Measurements from ENCODE around the gene CDCA7. TPM values are rescaled to one million over a fixed set of nuclear protein-coding genes. Genes with fewer than 3 reads are reported as not detected.
"Not testable (repeated sequence)": the region's sequence is repeated elsewhere in the genome, so short reads cannot be mapped to it uniquely, and the experiment has no call there.

Gene CDCA7
- total RNA-seq, 4 donors from 2014 or later = 0.11 to 0.54 TPM; not detected in 2

DNA sequence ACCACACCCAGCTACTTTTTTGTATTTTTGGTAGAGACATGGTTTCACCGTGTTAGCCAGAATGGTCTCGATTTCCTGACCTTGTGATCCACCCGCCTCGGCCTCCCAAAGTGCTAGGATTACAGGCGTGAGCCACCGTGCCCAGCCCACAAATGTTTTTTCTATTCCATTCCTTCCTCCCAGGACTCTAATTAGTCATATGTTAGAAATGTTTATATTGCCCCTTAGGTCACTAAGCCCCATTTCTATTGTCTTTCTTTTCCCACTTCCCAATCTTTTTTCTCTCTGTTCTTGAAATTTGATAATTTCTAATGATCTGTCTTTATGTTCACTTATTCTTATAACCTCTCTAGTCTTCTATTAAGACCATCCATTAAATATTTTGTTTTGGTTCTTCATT lies 31.3 kb upstream of the CDCA7 start:
- Histone ChIP-seq H3K36me3 (no peaks in the 10 kb centered on the region), H3K27ac (no peak overlapping the region), H3K4me1 (no peaks in the 10 kb centered on the region), H3K27me3 (no peaks in the 10 kb centered on the region), H3K4me3 (replicated peaks in 1 of 3) (no peak overlapping the region), H3K9me3 (no peaks in the 10 kb centered on the region)
- intact Hi-C loops (cut with DNase I) = no loop called here
- no peak for DNase-seq
- WGBS, 2 donors = 95% methylated on average over 6 of the region's 6 CpGs
- TF ChIP-seq POLR2A (IDR thresholded peaks at IDR 0.05) = no peak

DNA sequence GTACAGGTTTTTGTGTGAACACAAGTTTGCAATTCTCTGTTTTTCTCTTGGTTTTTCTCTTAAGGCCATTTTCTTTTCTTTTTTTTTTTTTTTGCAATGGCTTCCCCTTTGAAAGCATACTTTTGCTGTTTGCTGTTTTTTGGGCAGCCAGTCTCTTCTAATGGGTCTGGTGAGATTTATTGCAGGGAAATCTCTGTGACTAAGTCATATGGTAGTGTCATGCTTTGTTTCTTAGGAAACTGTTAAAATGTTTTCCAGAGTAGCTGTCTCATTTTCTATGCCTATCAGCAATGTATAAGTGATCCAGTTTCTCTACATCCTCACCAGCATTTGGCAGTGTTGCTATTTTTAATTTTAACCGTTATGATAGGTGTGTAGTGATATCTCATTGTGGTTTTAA lies 27.9 kb upstream of the CDCA7 start:
- no peaks in the 10 kb centered on the region for H3K9me3 ChIP-seq
- TF ChIP-seq, protein P1, sequence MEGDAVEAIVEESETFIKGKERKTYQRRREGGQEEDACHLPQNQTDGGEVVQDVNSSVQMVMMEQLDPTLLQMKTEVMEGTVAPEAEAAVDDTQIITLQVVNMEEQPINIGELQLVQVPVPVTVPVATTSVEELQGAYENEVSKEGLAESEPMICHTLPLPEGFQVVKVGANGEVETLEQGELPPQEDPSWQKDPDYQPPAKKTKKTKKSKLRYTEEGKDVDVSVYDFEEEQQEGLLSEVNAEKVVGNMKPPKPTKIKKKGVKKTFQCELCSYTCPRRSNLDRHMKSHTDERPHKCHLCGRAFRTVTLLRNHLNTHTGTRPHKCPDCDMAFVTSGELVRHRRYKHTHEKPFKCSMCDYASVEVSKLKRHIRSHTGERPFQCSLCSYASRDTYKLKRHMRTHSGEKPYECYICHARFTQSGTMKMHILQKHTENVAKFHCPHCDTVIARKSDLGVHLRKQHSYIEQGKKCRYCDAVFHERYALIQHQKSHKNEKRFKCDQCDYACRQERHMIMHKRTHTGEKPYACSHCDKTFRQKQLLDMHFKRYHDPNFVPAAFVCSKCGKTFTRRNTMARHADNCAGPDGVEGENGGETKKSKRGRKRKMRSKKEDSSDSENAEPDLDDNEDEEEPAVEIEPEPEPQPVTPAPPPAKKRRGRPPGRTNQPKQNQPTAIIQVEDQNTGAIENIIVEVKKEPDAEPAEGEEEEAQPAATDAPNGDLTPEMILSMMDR (IDR thresholded peaks at IDR 0.05) = no peak
- no peak for TF ChIP-seq POLR2A (IDR thresholded peaks at IDR 0.05)
- intact Hi-C loops (cut with DNase I) = no loop called here

DNA sequence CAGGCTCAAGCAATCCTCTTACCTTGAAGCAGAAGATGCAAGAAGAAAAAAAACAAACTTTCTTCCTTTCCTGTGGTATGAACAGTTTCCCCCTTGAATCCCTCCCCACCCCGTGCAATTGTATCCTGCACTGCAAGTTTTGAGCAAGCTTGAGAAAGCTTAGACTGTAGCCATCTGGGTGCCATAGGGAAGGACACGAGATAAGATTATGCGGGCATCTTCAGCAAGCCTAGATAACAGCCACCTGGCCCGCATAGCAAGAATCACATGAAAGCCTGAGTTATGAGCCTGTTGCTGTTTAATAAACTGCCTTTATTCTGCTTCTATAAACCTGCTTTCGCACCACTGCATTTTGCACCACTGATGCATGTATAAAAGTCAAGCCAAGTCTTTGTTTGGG lies 27.3 kb upstream of the CDCA7 start:
- Histone ChIP-seq H3K9me3 (no peaks in the 10 kb centered on the region), H3K4me1 (no peaks in the 10 kb centered on the region), H3K36me3 (no peaks in the 10 kb centered on the region), H3K27me3 (no peaks in the 10 kb centered on the region), H3K4me3 (replicated peaks in 1 of 3) (no peak overlapping the region), H3K27ac (no peak overlapping the region)
- intact Hi-C loops (cut with DNase I) = no loop called here
- DNase-seq = no peak
- whole genome bisulfite sequencing, 2 donors = 94 to 97% methylated on average over 5 of the region's 5 CpGs
- TF ChIP-seq POLR2A (IDR thresholded peaks at IDR 0.05) = no peak
- TF ChIP-seq, protein P1 (IDR thresholded peaks at IDR 0.05) = no peak

More for the DNA sequence above, 27.9 kb upstream of the CDCA7 start:
- no peak for DNase-seq
- Histone ChIP-seq H3K27ac (no peak overlapping the region), H3K36me3 (no peaks in the 10 kb centered on the region), H3K27me3 (no peaks in the 10 kb centered on the region), H3K4me3 (replicated peaks in 1 of 3) (no peak overlapping the region), H3K4me1 (no peaks in the 10 kb centered on the region)
- 88 to 95% methylated on average over 1 of the region's 1 CpG for WGBS, 2 donors

DNA sequence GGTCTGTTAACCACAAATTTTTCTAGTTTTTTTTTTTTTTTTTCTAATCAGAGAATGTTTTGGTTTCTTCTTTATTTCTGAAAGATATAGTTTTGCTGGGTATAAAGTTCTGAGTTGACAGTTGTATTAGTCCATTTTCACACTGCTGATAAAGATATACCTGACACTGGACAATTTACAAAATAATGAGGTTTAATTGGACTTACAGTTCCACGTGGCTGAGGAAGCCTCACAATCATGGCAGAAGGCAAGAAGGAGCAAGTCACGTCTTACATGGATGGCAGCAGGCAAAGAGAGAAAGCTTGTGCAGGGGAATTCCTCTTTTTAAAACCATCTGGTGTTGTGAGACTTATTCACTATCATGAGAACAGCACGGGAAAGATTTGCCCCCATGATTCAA lies 21.7 kb upstream of the CDCA7 start:
- WGBS, 2 donors = 56 to 59% methylated on average over 3 of the region's 3 CpGs
- H3K4me3 ChIP-seq (replicated peaks in 1 of 3); DNase-seq; H3K9me3 ChIP-seq; intact Hi-C loops (cut with DNase I); H3K27me3 ChIP-seq; H3K36me3 ChIP-seq; H3K27ac ChIP-seq; H3K4me1 ChIP-seq: not testable (repeated sequence)

DNA sequence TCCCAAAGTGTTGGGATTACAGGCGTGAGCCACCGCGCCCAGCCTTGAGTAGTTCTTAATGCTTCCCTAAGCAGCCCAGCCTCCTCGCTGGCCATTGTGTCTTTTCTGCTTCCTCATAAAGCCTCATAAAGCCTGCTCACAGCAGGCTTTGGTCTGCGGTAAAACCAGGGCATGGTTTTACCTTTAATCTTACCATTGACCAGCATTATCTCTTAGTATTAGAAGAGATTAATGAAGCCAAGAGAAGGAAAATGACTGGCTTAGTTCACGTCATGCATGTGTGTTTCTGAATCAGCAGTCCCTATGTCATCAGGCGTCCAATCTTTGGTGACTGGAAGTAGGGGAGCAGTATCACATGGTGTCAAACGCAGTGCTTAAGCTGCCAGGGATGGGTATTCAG lies 14.9 kb upstream of the CDCA7 start:
- intact Hi-C loops (cut with DNase I) = no loop called here

DNA sequence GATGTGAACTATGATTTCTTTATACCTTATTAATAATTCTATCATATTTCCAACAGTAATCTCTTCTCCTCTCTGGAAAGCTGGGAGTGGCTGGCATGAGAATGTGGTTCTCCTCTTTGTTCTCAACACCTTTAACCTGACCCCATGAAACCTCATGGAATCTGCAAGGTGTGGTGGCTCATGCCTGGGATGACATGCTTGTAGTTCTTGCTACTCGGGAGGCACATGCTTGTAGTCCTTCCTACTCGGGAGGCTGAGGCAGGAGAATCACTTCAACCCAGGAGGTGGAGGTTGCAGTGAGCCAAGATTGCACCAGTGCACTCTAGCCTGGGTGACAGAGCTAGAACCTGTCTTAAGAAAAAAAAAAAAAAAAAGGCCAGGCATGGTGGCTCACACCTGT lies 10.8 kb upstream of the CDCA7 start:
- intact Hi-C loops (cut with DNase I) = no loop called here
- WGBS, 2 donors = 89 to 92% methylated on average over 2 of the region's 2 CpGs

More for the DNA sequence above, 14.9 kb upstream of the CDCA7 start:
- Histone ChIP-seq H3K27ac (no peak overlapping the region), H3K4me1 (no peaks in the 10 kb centered on the region), H3K4me3 (replicated peaks in 1 of 3) (no peak overlapping the region), H3K9me3 (no peaks in the 10 kb centered on the region), H3K27me3 (no peaks in the 10 kb centered on the region), H3K36me3 (no peaks in the 10 kb centered on the region)
- DNase-seq = no peak
- WGBS, 2 donors = 93 to 94% methylated on average over 8 of the region's 8 CpGs
- TF ChIP-seq, protein P1 (IDR thresholded peaks at IDR 0.05) = no peak
- no peak for TF ChIP-seq POLR2A (IDR thresholded peaks at IDR 0.05)

More for the DNA sequence above, 10.8 kb upstream of the CDCA7 start:
- no peaks in the 10 kb centered on the region for H3K27me3 ChIP-seq
- no peak for DNase-seq
- no peaks in the 10 kb centered on the region for H3K36me3 ChIP-seq
- no peaks in the 10 kb centered on the region for H3K4me1 ChIP-seq
- H3K27ac ChIP-seq = no peak overlapping the region
- no peaks in the 10 kb centered on the region for H3K9me3 ChIP-seq
- no peak overlapping the region for H3K4me3 ChIP-seq (replicated peaks in 1 of 3)
- TF ChIP-seq, protein P1 (IDR thresholded peaks at IDR 0.05) = no peak
- TF ChIP-seq POLR2A (IDR thresholded peaks at IDR 0.05) = no peak
